ENCODE measurements around the gene KCNIP4.

- TF ChIP-seq YY1 (IDR thresholded peaks at IDR 0.05; ENCODE audit: insufficient read depth, insufficient read length), result no peak
- TF ChIP-seq ZNF274 (IDR thresholded peaks at IDR 0.05; ENCODE audit: low read depth, low read length), result no peak
These were observed 262.7 kb downstream of the KCNIP4 start for GRCh38 chr4:21685911-21686310.
